HCEC 1CT (cell line): ENCODE data around the gene DUSP1.
"Not testable (repeated sequence)": the region's sequence is repeated elsewhere in the genome, so short reads cannot be mapped to it uniquely, and the experiment has no call there.

ENCODE experiments used
- DNase-seq: peaks from one replicate; pipeline ENCODE4 v3.0.0-alpha.2; 2017

Gene DUSP1

GRCh38 chr5:172770675-172771438 is at the start of gene DUSP1:
DUSP1 (minus strand) TSS chr5:172771195; CDS start chr5:172770952, 243 bp downstream.
- peak; percentile 98 for DNase-seq

GRCh38 chr5:172820046-172820767 is 49.2 kb upstream of the DUSP1 start:
- no peak for DNase-seq

- no peak for DNase-seq
Observed at GRCh38 chr5:172819569-172819968, 48.6 kb upstream of the DUSP1 start.

- DNase-seq, result no peak
Observed at GRCh38 chr5:172818081-172818480, 47.1 kb upstream of the DUSP1 start.

- no peak for DNase-seq
Observed at GRCh38 chr5:172817664-172818063, 46.7 kb upstream of the DUSP1 start.

- peak; percentile 84 for DNase-seq
Observed at GRCh38 chr5:172816925-172817562, 46.0 kb upstream of the DUSP1 start.

GRCh38 chr5:172815631-172816030 is 44.6 kb upstream of the DUSP1 start:
- no peak for DNase-seq

GRCh38 chr5:172810996-172811395 is 40.0 kb upstream of the DUSP1 start:
- not testable (repeated sequence) for DNase-seq

GRCh38 chr5:172809774-172810173 is 38.8 kb upstream of the DUSP1 start:
- DNase-seq, result no peak

GRCh38 chr5:172807766-172808311 is 36.8 kb upstream of the DUSP1 start:
- no peak for DNase-seq

GRCh38 chr5:172806897-172807672 is 36.1 kb upstream of the DUSP1 start:
- DNase-seq, result peak; percentile 41

GRCh38 chr5:172805736-172806255 is 34.8 kb upstream of the DUSP1 start:
- DNase-seq, result no peak

- DNase-seq, result no peak
Observed at GRCh38 chr5:172805018-172805683, 34.2 kb upstream of the DUSP1 start.

- DNase-seq, result peak; percentile 59
Observed at GRCh38 chr5:172802567-172803176, 31.7 kb upstream of the DUSP1 start.

GRCh38 chr5:172802112-172802511 is 31.1 kb upstream of the DUSP1 start:
- no peak for DNase-seq

GRCh38 chr5:172801179-172801671 is 30.2 kb upstream of the DUSP1 start:
- peak; percentile 94 for DNase-seq

- peak; percentile 96 for DNase-seq
Observed at GRCh38 chr5:172800088-172800551, 29.1 kb upstream of the DUSP1 start.

GRCh38 chr5:172799416-172799815 is 28.4 kb upstream of the DUSP1 start:
- no peak for DNase-seq

- DNase-seq, result peak; percentile 97
Observed at GRCh38 chr5:172798422-172799215, 27.6 kb upstream of the DUSP1 start.

GRCh38 chr5:172797771-172798191 is 26.8 kb upstream of the DUSP1 start:
- no peak for DNase-seq
